HepG2 (cell line): ENCODE data around the gene NLGN4X. TPM values are rescaled to one million over a fixed set of nuclear protein-coding genes. Genes with fewer than 3 reads are reported as not detected.
"Not testable (repeated sequence)": the region's sequence is repeated elsewhere in the genome, so short reads cannot be mapped to it uniquely, and the experiment has no call there.

Experiments used
- ATAC-seq: fragments of 200-7000 bp; cut with Tn5 transposase; 3 replicates; pipeline ENCODE4 v1.9.1; 2020; ENCODE audit warnings: mild to moderate bottlenecking, moderate library complexity
- BruUV-seq: library from RNA; stranded (reverse); fragments of 400-500 nt; replicated peaks from 2 replicates; lab custom pipeline; 2021; lab: Mats Ljungman, UMichigan
- CTCF ChIA-PET: fragments of 300-600 bp; formaldehyde crosslinking; extraction: SDS; loops from one replicate; lab custom pipeline; 2021; ENCODE audit warnings: low total read pairs, inconsistent platforms, low intra/inter-chr PET ratio; lab: Yijun Ruan, JAX
- POLR2A ChIA-PET: fragments of 350-600 bp; sonication (Branson Sonifier 250); formaldehyde crosslinking; loops from one replicate; lab custom pipeline; 2020; ENCODE audit warnings: antibody characterized with exemption, inconsistent platforms; lab: Yijun Ruan, JAX
- DNase-seq: peaks from one replicate; pipeline ENCODE4 v3.0.0-alpha.2; 2015; ENCODE audit warnings: low spot score
- FAIRE-seq: peaks from 3 replicates; lab custom pipeline; 2011; peaks lifted over from hg19 to GRCh38; lab: Jason Lieb, UNC
- H2AFZ ChIP-seq: one replicate; pipeline ENCODE4 v1.6.1; 2011; ENCODE audit warnings: low read length, inconsistent platforms
- H3K27ac ChIP-seq: fragments of 300-600 bp; 3 replicates; pipeline ENCODE4 v1.8.0; 2011; ENCODE audit warnings: mixed run types, mild to moderate bottlenecking, mixed read lengths, low read length, inconsistent platforms; ENCODE audit not compliant: insufficient read depth; ENCODE audit errors: extremely low read length
- H3K27me3 ChIP-seq, 2 experiments: fragments of 200-600 bp in 1 of 2; 2 replicates in 1 of 2; 3 replicates in 1 of 2; pipeline versions ENCODE4 v1.6.0 to v1.8.0; 2011; ENCODE audit warnings: low read length in 2 of 2, mild to moderate bottlenecking in 2 of 2, moderate library complexity in 2 of 2, inconsistent platforms in 1 of 2; ENCODE audit not compliant: insufficient read depth in 2 of 2, control insufficient read depth in 1 of 2
- H3K36me3 ChIP-seq, 2 experiments: fragments of 200-600 bp in 1 of 2; replicated peaks in 1 of 2; 2 replicates in 1 of 2; 3 replicates in 1 of 2; pipeline versions ENCODE4 v1.5.1 to v1.8.0; 2011; ENCODE audit warnings: low read length in 2 of 2, inconsistent platforms in 1 of 2; ENCODE audit not compliant: insufficient read depth in 2 of 2, control insufficient read depth in 1 of 2
- H3K4me1 ChIP-seq: 2 replicates; pipeline ENCODE4 v1.5.1; 2012; ENCODE audit warnings: low read length, inconsistent platforms; ENCODE audit not compliant: insufficient read depth
- H3K4me2 ChIP-seq: 2 replicates; pipeline ENCODE4 v1.6.0; 2011; ENCODE audit warnings: low read depth, low read length, inconsistent platforms
- H3K4me3 ChIP-seq, 3 experiments: fragments of 200-600 bp in 1 of 3; sonication (generic), shearing (Covaris generic) in 1 of 3; replicated peaks in 1 of 3; 2 replicates each; pipeline ENCODE4 v1.5.1; 2011 to 2016; ENCODE audit warnings: low read length in 3 of 3, inconsistent platforms in 2 of 3, low read depth in 2 of 3, mild to moderate bottlenecking in 2 of 3, control low read depth in 1 of 3, mixed read lengths in 1 of 3; ENCODE audit not compliant: insufficient read depth in 1 of 3
- H3K79me2 ChIP-seq: one replicate; pipeline ENCODE4 v1.6.1; 2011; ENCODE audit warnings: low read length, inconsistent platforms; ENCODE audit not compliant: insufficient read depth
- H3K9ac ChIP-seq: 2 replicates; pipeline ENCODE4 v1.6.0; 2011; ENCODE audit warnings: mild to moderate bottlenecking, low read depth, low read length, inconsistent platforms; ENCODE audit not compliant: insufficient read depth
- H3K9me3 ChIP-seq: 2 replicates; pipeline ENCODE4 v1.5.1; 2012; ENCODE audit warnings: mild to moderate bottlenecking, low read length
- H4K20me1 ChIP-seq: 2 replicates; pipeline ENCODE4 v1.6.0; 2011; ENCODE audit warnings: inconsistent platforms, mild to moderate bottlenecking, low read length, moderate library complexity; ENCODE audit not compliant: insufficient read depth
- CEBPG ChIP-seq: IDR thresholded peaks from 2 replicates; pipeline ENCODE4 v1.6.1; 2016
- GATAD2A ChIP-seq: IDR thresholded peaks from 2 replicates; pipeline ENCODE4 v1.6.1; 2016
- MYNN ChIP-seq: sonication (generic); formaldehyde crosslinking; IDR thresholded peaks from 2 replicates; pipeline ENCODE4 v1.4.0; 2020; ENCODE audit warnings: mild to moderate bottlenecking, low read depth, missing genetic modification reagents
- PRDM15 ChIP-seq: sonication (generic); formaldehyde crosslinking; IDR thresholded peaks from 2 replicates; pipeline ENCODE4 v1.4.0; 2020; ENCODE audit warnings: missing genetic modification reagents
- SIN3B ChIP-seq: fragments of 150-350 bp; IDR thresholded peaks from 2 replicates; pipeline ENCODE4 v1.6.1; 2014; ENCODE audit warnings: low read length
- ZBTB33 ChIP-seq: sonication (generic); formaldehyde crosslinking; IDR thresholded peaks from 2 replicates; pipeline ENCODE4 v1.4.0; 2020; ENCODE audit warnings: missing genetic modification reagents
- ZNF24 ChIP-seq: fragments of 450-650 bp; IDR thresholded peaks from 2 replicates; pipeline ENCODE4 v1.6.1; 2017; ENCODE audit warnings: antibody characterized with exemption, mild to moderate bottlenecking
- ZNF644 ChIP-seq: IDR thresholded peaks from 2 replicates; pipeline ENCODE4 v1.6.1; 2016; ENCODE audit warnings: low read depth
- ZSCAN25 ChIP-seq: sonication (generic); formaldehyde crosslinking; IDR thresholded peaks from 2 replicates; pipeline ENCODE4 v1.8.0; 2022; ENCODE audit warnings: mild to moderate bottlenecking, missing genetic modification reagents
- WGBS: methylation state at CpG from one replicate; pipeline ENCODE4 v1.1.6; 2017; ENCODE audit warnings: low lambda C conversion rate; 5-methylcytosine and 5-hydroxymethylcytosine counted together
- in situ Hi-C: cut with HindIII; loops from 2 replicates; pipeline ENCODE4 v1.10.0; 2017; ENCODE audit warnings: low pct_unique_long_range_greater_than_20kb; ENCODE audit not compliant: extremely low pct_ligation_motif_present
- intact Hi-C: fragments of 100-400 bp; cut with micrococcal nuclease; formaldehyde crosslinking; loops from one replicate; pipeline ENCODE4 v1.10.0; 2022; ENCODE audit not compliant: unreplicated experiment
- polyA plus RNA-seq, 8 experiments: library from polyadenylated mRNA; depleted of rRNA in 3 of 8; stranded (reverse) in 7 of 8; unstranded in 1 of 8; fragments of >200 nt; fragmentation: Illumina TruSeq in 4 of 8; extraction: Trizol in 4 of 8; gene quantifications; 2 replicates each; pipeline versions ENCODE4 v1.2.1 to v1.2.3, GENCODE V29; 2011 to 2016; ENCODE audit warnings: low read depth in 4 of 8, missing spikeins in 1 of 8, mixed read lengths in 1 of 8; ENCODE audit not compliant: insufficient read depth in 1 of 8
- total RNA-seq, 5 experiments: library from RNA; depleted of rRNA; stranded (reverse); fragments of >200 nt; fragmentation: Illumina TruSeq; extraction: Trizol; gene quantifications; 2 replicates each; pipeline ENCODE4 v1.2.3, GENCODE V29; 2016; ENCODE audit warnings: low read depth in 1 of 5
- TF ChIP-seq, protein P1 (sequence below): sonication (generic); formaldehyde crosslinking; IDR thresholded peaks from 2 replicates; pipeline ENCODE4 v1.4.0; 2020; ENCODE audit warnings: missing genetic modification reagents, mild to moderate bottlenecking, borderline replicate concordance

Gene NLGN4X
- total and polyA plus RNA-seq, 2 of the 13 experiments (the other 11 are each of a cell fraction or from before 2014, with no cell fraction given): not detected

- no peaks in the 10 kb centered on the region for H3K9me3 ChIP-seq
- no peak overlapping the region for H3K4me3 ChIP-seq
- intact Hi-C loops: no loop called here
- no peak for ATAC-seq
- H3K4me1 ChIP-seq: no peaks in the 10 kb centered on the region
- H3K4me2 ChIP-seq: no peak overlapping the region
- H3K79me2 ChIP-seq: no peaks in the 10 kb centered on the region
- no CpG with 5 or more reads among the region's 6 CpGs for whole genome bisulfite sequencing
- ChIA-PET POLR2A (no interaction called here), CTCF (no interaction called here)
- in situ Hi-C loops: no loop called here
- no peak overlapping the region for H3K9ac ChIP-seq
- no peaks in the 10 kb centered on the region for H3K36me3 ChIP-seq
- no peak overlapping the region for H3K27ac ChIP-seq
- TF ChIP-seq ZSCAN25 (CRISPR knock-in tag) (no peak), MYNN (CRISPR knock-in tag) (no peak), ZBTB33 (CRISPR knock-in tag) (no peak), ZNF24 (no peak), SIN3B (no peak), PRDM15 (CRISPR knock-in tag) (no peak), ZNF644 (no peak), CEBPG (CRISPR knock-in tag) (no peak), GATAD2A (CRISPR knock-in tag) (no peak)
- TF ChIP-seq, protein P1, sequence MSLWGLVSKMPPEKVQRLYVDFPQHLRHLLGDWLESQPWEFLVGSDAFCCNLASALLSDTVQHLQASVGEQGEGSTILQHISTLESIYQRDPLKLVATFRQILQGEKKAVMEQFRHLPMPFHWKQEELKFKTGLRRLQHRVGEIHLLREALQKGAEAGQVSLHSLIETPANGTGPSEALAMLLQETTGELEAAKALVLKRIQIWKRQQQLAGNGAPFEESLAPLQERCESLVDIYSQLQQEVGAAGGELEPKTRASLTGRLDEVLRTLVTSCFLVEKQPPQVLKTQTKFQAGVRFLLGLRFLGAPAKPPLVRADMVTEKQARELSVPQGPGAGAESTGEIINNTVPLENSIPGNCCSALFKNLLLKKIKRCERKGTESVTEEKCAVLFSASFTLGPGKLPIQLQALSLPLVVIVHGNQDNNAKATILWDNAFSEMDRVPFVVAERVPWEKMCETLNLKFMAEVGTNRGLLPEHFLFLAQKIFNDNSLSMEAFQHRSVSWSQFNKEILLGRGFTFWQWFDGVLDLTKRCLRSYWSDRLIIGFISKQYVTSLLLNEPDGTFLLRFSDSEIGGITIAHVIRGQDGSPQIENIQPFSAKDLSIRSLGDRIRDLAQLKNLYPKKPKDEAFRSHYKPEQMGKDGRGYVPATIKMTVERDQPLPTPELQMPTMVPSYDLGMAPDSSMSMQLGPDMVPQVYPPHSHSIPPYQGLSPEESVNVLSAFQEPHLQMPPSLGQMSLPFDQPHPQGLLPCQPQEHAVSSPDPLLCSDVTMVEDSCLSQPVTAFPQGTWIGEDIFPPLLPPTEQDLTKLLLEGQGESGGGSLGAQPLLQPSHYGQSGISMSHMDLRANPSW (CRISPR knock-in tag): no peak
- FAIRE-seq: no peak
- no peaks in the 10 kb centered on the region for H4K20me1 ChIP-seq
- no TSS peak for BruUV-seq
- no peaks in the 10 kb centered on the region for H3K27me3 ChIP-seq
- H2AFZ ChIP-seq: no peak overlapping the region
- no peak for DNase-seq
Observed at GRCh38 chrX:5907207-5907606, 321.5 kb downstream of the NLGN4X start.

DNA sequence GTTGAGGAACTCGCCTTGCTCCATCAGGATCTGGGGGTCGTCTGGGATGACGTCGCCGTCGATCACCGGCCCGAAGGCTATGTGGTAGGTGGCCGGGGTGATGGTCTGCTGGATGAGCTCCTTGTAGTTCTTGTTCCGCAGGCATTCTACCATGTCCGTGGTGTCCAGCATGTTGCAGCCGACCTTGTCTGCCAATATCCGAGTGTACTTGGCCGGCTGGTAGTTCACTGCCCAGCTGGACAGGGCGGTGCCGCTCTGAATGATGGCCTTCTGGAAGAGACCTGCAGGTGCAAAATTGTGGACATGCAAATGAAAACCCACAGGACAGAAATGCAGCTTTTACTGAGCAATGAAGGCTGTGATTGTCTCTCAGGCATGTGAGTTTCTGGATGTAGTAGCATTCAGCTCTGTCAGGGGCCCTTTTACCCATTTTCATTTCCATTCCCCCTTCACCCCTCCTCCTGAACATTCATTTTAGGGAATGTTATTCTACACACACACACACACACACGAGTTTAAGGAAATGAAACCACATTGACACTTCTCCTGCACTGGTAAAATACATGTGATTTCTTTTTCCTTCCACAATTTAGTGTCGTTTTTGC is 325.0 kb downstream of the NLGN4X start:
- intact Hi-C loops: not testable (repeated sequence)

More for the DNA sequence above, 325.0 kb downstream of the NLGN4X start:
- H3K4me1 ChIP-seq, CTCF ChIA-PET, in situ Hi-C loops, H3K4me3 ChIP-seq, H3K9me3 ChIP-seq, H3K9ac ChIP-seq, H3K79me2 ChIP-seq, H4K20me1 ChIP-seq, H3K4me2 ChIP-seq, BruUV-seq, H2AFZ ChIP-seq, DNase-seq, H3K36me3 ChIP-seq, H3K27me3 ChIP-seq, FAIRE-seq, POLR2A ChIA-PET, H3K27ac ChIP-seq, ATAC-seq: not testable (repeated sequence)
- 7% methylated on average over 2 of the region's 18 CpGs for WGBS
